ENCODE results near the gene NOPCHAP1.
A peak's percentile ranks its signal among the peaks of the same experiment; 100 is the strongest.

Gene NOPCHAP1

DNA sequence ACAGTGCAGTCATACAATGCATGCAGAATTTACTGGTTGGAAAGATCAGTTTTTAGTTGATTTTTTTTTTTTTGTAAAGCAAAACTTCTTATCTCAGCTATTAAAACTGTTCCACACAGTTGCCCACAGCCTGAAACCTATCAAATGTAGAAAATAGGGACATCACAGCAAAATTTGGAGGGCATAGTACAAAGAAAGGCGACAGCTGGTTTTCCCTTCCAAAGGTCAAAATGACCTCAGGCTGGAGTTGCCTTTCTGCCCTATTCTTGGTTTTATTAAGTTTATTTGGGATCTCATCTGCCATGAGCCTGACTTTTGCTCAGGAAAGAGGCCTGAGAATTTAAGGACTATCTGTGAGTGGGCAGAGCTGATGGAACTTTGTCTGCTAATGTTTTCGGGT is 28.5 kb downstream of the NOPCHAP1 start:
- Histone ChIP-seq H3K27ac (no peak overlapping the region), H3K4me3 (no peak overlapping the region)

DNA sequence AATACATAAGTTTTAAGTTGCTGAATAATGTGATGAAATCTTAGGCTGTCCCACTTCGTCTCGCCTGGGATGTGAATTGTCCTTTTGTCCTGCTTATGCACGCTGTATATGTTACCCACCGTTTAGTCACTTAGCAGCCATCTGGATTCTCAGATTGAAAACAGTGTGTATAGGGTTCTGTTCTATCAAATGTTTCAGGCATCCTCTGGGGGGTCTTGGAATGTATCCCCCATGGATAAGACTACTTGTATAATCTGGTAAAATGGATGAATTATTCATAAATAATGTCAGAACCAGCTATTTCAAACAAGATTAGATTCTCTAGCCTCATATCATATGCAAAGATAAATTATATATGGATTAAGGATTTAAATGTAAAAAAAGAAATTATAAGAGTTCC is 29.4 kb downstream of the NOPCHAP1 start:
- Histone ChIP-seq H3K4me3 (no peak overlapping the region), H3K27ac (no peak overlapping the region)

DNA sequence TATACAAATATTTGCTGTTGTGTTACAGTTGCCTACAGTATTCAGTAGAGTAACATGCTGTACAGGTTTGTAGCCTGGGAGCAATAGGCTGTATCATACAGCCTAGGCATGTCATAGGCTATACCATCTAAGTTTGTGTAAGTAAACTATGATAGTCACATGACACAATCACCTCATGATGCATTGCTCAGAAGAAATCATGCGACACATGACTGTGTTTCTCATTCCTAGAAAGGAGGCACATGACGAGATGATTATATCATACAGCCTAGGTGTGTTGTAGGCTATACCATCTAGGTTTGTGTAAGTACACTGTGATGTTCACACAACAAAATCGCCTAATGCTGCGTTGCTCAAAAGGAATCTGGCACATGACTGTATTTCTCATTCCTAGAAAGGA is 31.9 kb downstream of the NOPCHAP1 start:
- H3K4me3 ChIP-seq, result no peak overlapping the region
- no peak overlapping the region for H3K27ac ChIP-seq

DNA sequence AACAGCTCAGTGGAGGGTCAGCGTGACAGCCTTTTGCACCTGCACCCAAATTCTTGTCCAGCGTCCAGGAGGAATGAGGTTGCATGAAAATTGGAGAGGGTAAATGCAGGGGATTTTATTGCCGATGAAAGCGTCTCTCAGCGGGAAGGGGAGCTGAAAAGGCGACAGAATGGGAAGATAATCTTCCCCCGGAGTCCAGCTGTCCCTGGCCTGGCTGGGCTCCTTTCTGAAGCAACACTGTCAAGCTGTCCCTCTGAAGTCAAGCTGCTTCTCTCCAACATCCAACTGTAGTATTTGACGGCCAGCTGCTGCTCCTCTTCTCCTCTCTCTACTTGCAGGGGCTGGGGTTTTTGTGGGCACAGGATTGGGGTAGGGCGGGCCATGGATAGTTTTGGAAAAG is 32.7 kb downstream of the NOPCHAP1 start:
- Histone ChIP-seq H3K27ac (no peak overlapping the region), H3K4me3 (no peak overlapping the region)

DNA sequence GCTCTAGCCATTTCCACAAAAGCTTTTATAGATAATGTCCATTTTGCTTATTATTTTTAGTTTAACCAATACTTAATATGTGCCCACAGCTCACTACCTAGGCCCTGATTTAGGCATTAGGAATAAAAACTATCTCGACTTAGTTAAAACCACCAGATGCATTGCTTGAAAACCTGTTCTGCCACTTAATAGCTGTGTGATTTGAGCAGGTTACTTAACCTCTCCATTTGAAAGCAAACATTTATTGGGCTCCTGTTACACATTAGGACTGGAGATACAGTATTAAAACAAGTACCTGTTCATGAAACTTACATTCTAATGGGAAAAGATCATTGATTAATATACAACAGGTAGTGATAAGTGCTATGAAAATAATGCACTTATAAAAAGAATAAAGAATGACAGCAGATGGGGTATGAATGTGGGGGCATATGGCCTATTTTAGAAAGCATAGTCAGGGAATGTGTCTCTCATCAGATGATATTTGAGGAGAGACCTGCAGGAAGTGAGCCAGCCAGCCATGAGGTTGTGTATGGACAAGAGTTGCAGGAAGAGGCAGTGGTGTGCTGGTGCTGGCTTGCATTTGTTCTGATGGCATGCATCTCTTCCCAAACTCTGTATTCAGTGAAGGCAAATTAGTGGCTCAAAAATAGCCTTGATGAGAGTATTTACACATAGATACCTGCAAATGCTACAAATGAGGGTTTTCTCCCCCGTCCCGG is 34.3 kb downstream of the NOPCHAP1 start:
- no peak overlapping the region for H3K27ac ChIP-seq
- no peak overlapping the region for H3K4me3 ChIP-seq

DNA sequence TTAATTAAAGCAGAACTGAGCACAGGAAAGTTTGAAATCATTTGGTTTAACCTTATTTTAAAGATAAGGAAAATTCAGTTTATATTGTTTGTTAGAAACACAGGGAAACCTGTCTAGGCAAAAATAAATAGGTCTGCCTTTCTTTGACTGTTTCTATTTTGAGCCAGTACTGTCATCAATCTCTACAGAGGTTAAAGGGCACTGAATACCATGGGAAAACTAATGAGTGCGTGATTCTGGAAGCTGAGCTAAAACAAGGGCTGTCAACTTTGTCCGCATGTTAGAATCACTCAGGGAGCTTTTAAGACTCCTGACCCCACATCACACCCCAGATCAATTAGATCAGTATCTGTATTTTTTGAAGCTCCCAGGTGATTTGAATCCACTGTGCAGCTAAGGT is 38.8 kb downstream of the NOPCHAP1 start:
- H3K27ac ChIP-seq, result peak overlapping the region in 1 of 21 experiments; percentile 43
- no peak overlapping the region for H3K4me3 ChIP-seq

DNA sequence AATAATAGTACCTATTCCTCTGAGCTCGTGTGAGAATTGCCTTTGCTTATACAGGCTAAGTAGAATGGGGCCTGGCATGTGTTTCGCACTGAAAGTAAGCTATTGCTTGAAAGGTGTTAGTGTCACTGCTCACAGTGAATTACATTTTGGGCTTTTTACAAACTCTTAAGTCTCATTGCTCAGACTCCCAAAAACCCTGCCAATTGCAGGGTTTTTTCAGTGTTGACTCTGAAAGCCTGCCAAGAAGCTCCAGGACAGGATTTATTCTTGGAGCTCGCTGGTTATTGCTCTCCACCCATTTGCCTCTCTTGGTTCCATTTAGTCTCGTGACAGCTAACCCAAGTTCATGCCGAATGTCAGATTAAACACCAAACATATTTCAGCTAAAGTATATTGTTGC is 39.8 kb downstream of the NOPCHAP1 start:
- Histone ChIP-seq H3K27ac (no peak overlapping the region), H3K4me3 (no peak overlapping the region)

DNA sequence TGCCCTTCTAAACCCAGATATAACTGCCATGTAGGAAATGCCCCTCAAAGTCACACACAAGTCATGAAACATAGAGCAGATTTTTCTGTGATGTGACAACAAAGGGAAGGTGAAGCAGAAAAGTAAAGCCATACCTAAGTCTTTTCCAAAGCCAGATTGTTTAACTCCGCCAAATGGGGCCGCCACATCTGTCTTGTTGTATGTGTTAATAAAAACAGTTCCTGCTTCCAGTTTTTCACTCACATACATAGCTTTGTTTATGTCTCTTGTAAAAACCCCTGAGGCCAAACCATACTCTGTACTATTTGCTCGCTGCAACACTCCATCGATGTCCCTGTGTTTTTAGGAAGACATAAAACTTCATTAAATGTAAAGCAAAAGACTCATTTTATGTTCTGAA is 40.3 kb downstream of the NOPCHAP1 start:
- H3K27ac ChIP-seq, result no peak overlapping the region

DNA sequence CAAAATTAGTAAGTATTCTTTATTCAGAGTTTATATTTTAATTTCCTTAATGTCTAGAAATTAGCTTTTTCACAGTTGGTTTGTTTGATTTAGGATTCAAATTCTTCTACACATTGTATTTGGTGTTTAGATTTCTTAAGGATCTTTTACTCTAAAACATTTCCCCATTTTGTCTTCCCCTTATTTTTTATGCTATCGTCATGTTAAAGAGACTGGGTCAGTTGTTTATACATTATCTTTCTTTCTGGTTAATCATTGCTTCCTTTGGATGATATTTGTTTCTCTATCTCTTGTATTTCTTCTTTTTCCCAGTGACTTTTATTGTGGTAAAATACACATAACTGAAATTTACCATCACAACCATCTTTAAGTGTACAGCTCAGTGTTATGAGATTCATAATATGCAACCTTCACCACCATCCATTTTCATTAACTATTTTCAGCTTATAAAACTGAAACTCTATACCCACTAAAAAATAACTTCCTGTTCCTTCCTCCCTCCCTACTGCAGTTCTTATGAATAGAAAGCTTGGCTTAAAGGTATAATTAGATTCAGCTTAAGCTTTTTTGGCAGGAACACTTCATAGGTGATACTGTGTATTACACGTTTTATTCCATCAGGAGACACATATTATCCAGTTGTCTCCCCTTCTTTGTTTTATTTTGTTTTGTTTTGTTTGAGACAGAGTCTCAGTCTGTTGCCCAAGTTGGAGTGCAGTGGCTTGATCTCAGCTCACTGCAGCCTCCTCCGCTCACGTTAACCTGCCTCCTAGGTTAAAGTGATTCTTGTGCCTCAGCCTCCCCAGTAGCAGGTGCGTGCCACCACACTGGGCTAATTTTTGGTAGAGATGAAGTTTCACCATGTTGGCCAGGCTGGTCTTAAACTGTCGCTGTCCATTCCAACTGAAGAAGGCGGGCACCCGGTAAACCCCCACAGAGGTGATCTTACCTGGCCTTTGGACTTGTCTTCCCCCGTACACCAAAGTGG is 45.0 kb downstream of the NOPCHAP1 start:
- H3K27ac ChIP-seq, result peak overlapping the region in 3 of 21 experiments; percentile 31 to 69 (median 36)

More for the DNA sequence above, 40.3 kb downstream of the NOPCHAP1 start:
- no peak overlapping the region for H3K4me3 ChIP-seq

DNA sequence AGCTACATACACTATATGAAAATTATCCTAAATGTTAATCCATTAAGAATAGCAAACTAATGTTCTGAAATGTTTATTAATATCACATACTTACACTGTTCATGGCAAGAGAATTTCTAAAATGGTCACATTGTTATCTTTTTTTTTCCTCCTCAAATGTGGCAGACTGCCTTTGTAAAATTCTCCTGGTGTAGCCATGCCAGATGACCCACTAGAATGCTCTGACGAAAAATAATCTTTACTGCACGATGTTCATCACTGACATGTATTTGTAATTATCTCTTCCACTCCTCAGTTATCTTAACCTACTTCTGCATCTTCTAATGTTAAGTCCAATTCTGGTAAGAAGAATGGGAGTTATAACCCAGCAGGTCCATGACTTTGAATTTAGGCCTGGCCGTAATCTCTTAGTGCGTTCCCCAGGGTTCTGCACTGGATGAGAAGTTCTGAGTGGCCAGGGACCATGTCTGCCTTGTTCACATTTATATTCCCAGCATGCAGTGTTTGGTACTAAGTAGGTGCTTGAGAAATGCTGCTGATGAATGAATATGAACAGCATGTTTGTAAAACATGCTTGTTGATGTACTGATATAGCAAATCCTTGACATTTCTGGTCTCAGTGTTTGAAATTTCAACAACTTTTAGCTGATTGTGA is 46.7 kb downstream of the NOPCHAP1 start:
- Histone ChIP-seq H3K27ac (no peak overlapping the region), H3K4me3 (no peak overlapping the region)

More for the DNA sequence above, 45.0 kb downstream of the NOPCHAP1 start:
- no peak overlapping the region for H3K4me3 ChIP-seq

DNA sequence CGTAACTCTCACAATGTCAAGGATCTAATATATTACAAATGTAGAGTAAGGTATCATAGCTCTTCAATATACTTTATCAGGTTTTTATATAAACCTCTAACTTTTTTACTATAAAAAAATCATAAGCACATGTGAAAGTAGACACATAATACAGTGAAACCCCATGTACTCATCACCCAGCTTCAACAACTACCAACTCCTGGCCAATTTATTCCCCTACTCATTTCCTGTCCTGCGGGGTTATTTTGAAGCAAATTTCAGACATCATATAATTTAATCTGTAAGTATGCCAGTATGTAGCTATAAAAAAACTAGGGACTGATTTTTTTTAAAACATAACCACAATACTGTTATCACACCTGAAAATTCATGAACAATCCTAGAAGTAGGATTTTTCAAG is 47.7 kb downstream of the NOPCHAP1 start:
- Histone ChIP-seq H3K27ac (no peak overlapping the region), H3K4me3 (no peak overlapping the region)
